Progenitor cell of endocrine pancreas (in vitro differentiated cells): ENCODE results near the gene YARS2. TPM values are rescaled to one million over a fixed set of nuclear protein-coding genes. Genes with fewer than 3 reads are reported as not detected.

Experiments used
- DNase-seq: peaks from one replicate; pipeline ENCODE4 v3.0.0; 2021; ENCODE audit warnings: low spot score; ENCODE audit not compliant: unreplicated experiment
- H3K27ac Mint-ChIP-seq: 2 replicates; pipeline ENCODE4 v1.8.0; 2021; ENCODE audit warnings: mild to moderate bottlenecking, moderate library complexity, mixed read lengths
- H3K27me3 Mint-ChIP-seq: 2 replicates; pipeline ENCODE4 v1.8.0; 2021; ENCODE audit warnings: mixed read lengths
- H3K36me3 Mint-ChIP-seq: 2 replicates; pipeline ENCODE4 v1.8.0; 2022; ENCODE audit warnings: mixed read lengths; ENCODE audit not compliant: insufficient read depth
- H3K4me1 Mint-ChIP-seq: 2 replicates; pipeline ENCODE4 v1.8.0; 2021; ENCODE audit warnings: low read depth, mixed read lengths
- H3K4me3 Mint-ChIP-seq: 2 replicates; pipeline ENCODE4 v1.8.0; 2021; ENCODE audit warnings: low read depth, mild to moderate bottlenecking, moderate library complexity, mixed read lengths
- H3K9me3 Mint-ChIP-seq: 2 replicates; pipeline ENCODE4 v1.8.0; 2021; ENCODE audit warnings: low read depth, mixed read lengths
- total RNA-seq: library from RNA; stranded (reverse); gene quantifications from 2 replicates; pipeline ENCODE4 v1.2.1, GENCODE V29; 2021
- TF ChIP-seq, protein P1 (sequence below): fragments of 200-600 bp; sonication (generic); IDR thresholded peaks from one replicate; pipeline ENCODE4 v1.5.0; 2021; ENCODE audit warnings: antibody characterized with exemption, mild to moderate bottlenecking; ENCODE audit not compliant: unreplicated experiment

The YARS2 gene
- total RNA-seq, 1 donor from 2014 or later = 40.5 TPM

DNA sequence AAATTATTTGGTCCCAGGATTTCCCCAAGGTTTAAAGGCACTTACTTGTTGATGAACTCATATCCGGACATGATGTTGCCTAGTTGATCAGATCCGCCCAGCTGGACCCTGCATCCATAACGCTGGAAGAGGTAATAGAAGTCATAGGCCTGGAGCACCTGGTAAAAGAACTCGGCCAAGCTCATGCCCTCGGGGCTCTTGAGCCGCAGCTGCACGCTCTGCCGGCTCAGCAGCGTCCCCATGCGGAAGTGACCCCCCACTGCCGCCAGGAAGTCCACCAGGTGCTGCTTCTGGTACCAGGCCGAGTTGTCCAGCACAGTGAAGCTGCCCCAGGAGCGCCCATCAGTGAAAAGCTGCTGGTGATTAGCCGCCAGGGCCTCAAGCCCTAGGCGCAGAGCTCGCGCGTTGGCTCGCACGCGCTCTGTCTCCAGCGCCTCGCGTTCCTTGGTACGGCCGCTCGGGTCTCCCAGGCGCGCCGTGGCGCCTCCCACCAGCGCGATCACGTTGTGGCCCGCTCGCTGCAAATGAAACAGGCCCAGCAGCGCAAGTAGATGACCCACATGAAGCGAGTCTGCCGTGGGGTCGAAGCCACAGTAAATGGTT is 545 bp downstream of the YARS2 start:
- H3K4me1 Mint-ChIP-seq = peaks cover 23% of the 10 kb centered on the region

DNA sequence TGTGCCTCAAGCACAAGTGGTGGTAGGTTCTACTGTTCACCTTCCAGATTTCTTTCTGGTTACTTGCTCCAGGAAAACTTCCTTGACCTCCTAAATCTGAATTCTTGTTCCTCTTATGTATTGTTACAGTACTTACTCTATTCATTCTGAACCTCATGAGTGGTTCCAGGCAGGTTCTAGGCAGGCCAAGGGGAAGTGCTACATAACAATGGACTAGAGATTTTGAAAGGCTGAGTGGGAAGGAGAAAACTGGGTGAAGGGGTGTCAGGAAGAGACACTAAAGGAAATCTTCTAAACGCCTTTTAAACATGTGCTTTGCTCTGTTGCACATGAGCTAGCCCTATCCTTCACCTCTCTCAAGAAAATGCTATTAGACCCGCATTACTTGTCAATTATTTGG is 1.6 kb downstream of the YARS2 start:
- peaks cover 32% of the 10 kb centered on the region for H3K36me3 Mint-ChIP-seq
- TF ChIP-seq, protein P1, sequence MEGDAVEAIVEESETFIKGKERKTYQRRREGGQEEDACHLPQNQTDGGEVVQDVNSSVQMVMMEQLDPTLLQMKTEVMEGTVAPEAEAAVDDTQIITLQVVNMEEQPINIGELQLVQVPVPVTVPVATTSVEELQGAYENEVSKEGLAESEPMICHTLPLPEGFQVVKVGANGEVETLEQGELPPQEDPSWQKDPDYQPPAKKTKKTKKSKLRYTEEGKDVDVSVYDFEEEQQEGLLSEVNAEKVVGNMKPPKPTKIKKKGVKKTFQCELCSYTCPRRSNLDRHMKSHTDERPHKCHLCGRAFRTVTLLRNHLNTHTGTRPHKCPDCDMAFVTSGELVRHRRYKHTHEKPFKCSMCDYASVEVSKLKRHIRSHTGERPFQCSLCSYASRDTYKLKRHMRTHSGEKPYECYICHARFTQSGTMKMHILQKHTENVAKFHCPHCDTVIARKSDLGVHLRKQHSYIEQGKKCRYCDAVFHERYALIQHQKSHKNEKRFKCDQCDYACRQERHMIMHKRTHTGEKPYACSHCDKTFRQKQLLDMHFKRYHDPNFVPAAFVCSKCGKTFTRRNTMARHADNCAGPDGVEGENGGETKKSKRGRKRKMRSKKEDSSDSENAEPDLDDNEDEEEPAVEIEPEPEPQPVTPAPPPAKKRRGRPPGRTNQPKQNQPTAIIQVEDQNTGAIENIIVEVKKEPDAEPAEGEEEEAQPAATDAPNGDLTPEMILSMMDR = no peak
- H3K4me1 Mint-ChIP-seq = peaks cover 23% of the 10 kb centered on the region
- no peaks in the 10 kb centered on the region for H3K9me3 Mint-ChIP-seq
- no peak for DNase-seq
- no peaks in the 10 kb centered on the region for H3K27me3 Mint-ChIP-seq
- peak overlapping the region; percentile 98 for H3K27ac Mint-ChIP-seq
- peak overlapping the region; percentile 98 for H3K4me3 Mint-ChIP-seq

More for the DNA sequence above, 545 bp downstream of the YARS2 start:
- no peaks in the 10 kb centered on the region for H3K27me3 Mint-ChIP-seq
- H3K36me3 Mint-ChIP-seq = peaks cover 28% of the 10 kb centered on the region
- DNase-seq = peak; percentile 79
- peak overlapping the region; percentile 98 for H3K27ac Mint-ChIP-seq
- H3K4me3 Mint-ChIP-seq = peak overlapping the region; percentile 98
- H3K9me3 Mint-ChIP-seq = no peaks in the 10 kb centered on the region
- TF ChIP-seq, protein P1 = peak; percentile 95

DNA sequence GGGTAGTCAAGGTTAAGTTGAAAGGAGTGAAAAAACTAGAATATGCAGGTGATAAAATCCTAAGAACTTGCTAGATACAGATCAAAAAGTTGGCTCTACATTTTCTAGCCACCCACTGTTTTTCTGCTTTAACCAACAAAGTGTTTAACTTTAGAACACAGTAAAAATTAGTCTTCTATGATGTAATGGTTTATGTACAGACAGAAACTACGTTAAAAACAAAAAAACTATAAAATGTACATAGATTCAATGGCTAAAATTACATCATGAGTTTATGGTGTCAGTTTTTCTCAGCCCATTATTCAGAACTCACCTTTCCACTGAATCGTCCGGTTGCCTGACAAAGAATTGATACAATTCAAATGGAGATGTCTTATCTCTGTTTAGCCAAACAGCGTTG is 2.1 kb downstream of the YARS2 start:
- TF ChIP-seq, protein P1 = no peak
- H3K27me3 Mint-ChIP-seq = no peaks in the 10 kb centered on the region
- DNase-seq = no peak
- H3K36me3 Mint-ChIP-seq = peaks cover 32% of the 10 kb centered on the region
- H3K4me3 Mint-ChIP-seq = peak overlapping the region; percentile 98
- peak overlapping the region; percentile 98 for H3K27ac Mint-ChIP-seq
- peaks cover 23% of the 10 kb centered on the region for H3K4me1 Mint-ChIP-seq
- H3K9me3 Mint-ChIP-seq = no peaks in the 10 kb centered on the region

DNA sequence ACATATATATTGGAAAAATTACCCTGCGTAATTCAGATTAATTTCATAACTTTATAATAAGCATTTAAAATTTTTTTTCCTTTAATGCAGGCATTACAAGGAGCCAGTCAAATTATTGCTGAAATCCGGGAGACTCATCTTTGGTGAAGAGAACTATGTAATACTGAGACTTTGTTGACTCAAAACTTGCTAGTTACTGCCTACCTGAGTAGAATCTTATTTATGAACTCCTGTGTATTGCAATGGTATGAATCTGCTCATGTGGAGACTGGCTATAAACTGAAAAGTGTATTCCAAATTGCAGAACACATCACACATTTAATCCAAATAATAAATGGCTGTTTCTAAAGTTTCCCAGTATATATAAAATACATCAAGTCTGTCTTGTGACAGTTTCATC is 12.4 kb downstream of the YARS2 start:
- Mint-ChIP-seq H3K27me3 (no peaks in the 10 kb centered on the region), H3K36me3 (peaks cover 39% of the 10 kb centered on the region), H3K4me1 (peaks cover 3% of the 10 kb centered on the region), H3K27ac (no peak overlapping the region), H3K4me3 (no peak overlapping the region), H3K9me3 (no peaks in the 10 kb centered on the region)
- TF ChIP-seq, protein P1 = no peak
- DNase-seq = no peak

DNA sequence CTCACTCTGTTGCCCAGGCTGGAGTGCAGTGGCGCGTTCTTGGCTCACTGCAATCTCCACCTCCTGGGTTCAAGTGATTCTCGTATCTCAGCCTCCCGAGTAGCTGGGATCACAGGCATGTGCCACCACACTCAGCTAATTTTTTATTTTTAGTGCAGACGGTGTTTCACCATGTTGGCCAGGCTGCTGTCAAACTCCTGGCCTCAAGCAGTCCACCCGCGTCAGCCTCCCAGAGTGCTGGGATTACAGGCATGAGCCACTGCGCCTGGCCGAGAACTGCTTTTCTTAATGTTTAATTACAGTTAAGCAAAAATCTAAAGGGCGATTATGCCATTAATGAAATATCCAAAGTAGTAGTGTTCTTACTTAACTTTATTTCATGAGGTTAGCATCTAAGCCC is 13.6 kb downstream of the YARS2 start:
- no peak for DNase-seq
- H3K36me3 Mint-ChIP-seq = peaks cover 35% of the 10 kb centered on the region
- no peak overlapping the region for H3K4me3 Mint-ChIP-seq
- no peaks in the 10 kb centered on the region for H3K9me3 Mint-ChIP-seq
- TF ChIP-seq, protein P1 = no peak
- peaks cover 3% of the 10 kb centered on the region for H3K4me1 Mint-ChIP-seq
- no peaks in the 10 kb centered on the region for H3K27me3 Mint-ChIP-seq
- H3K27ac Mint-ChIP-seq = no peak overlapping the region
